H9 (cell line): ENCODE measurements around the gene NPR1. TPM values are rescaled to one million over a fixed set of nuclear protein-coding genes. Genes with fewer than 3 reads are reported as not detected.

Experiments
- DNase-seq: peaks from one replicate; pipeline ENCODE4 v3.0.0-alpha.2; 2017
- H2AFZ ChIP-seq: one replicate; pipeline ENCODE4 v1.6.1; 2013; ENCODE audit warnings: mild to moderate bottlenecking, low read length, control low read depth, moderate library complexity
- H2AK5ac ChIP-seq: 2 replicates; pipeline ENCODE4 v1.6.1; 2013; ENCODE audit warnings: low read length, control low read depth, mixed read lengths; ENCODE audit not compliant: insufficient read length
- H2BK120ac ChIP-seq: one replicate; pipeline ENCODE4 v1.6.1; 2013; ENCODE audit warnings: low read depth, mild to moderate bottlenecking, low read length, control low read depth, inconsistent platforms; ENCODE audit not compliant: poor library complexity, severe bottlenecking
- H2BK12ac ChIP-seq: 2 replicates; pipeline ENCODE4 v1.6.1; 2013; ENCODE audit warnings: low read length, control low read depth, mixed read lengths, low read depth; ENCODE audit not compliant: insufficient read length
- H2BK15ac ChIP-seq: 2 replicates; pipeline ENCODE4 v1.6.1; 2013; ENCODE audit warnings: low read depth, low read length, control low read depth
- H2BK20ac ChIP-seq: one replicate; pipeline ENCODE4 v1.6.1; 2013; ENCODE audit warnings: low read depth, mild to moderate bottlenecking, low read length, control low read depth, inconsistent platforms; ENCODE audit not compliant: poor library complexity, severe bottlenecking
- H2BK5ac ChIP-seq: 2 replicates; pipeline ENCODE4 v1.6.1; 2013; ENCODE audit warnings: low read length, control low read depth, mixed read lengths; ENCODE audit not compliant: insufficient read length
- H3K14ac ChIP-seq: 2 replicates; pipeline ENCODE4 v1.6.1; 2013; ENCODE audit warnings: low read length, control low read depth; ENCODE audit not compliant: insufficient read depth
- H3K18ac ChIP-seq: 2 replicates; pipeline ENCODE4 v1.6.1; 2013; ENCODE audit warnings: low read depth, mild to moderate bottlenecking, mixed read lengths, low read length, control low read depth; ENCODE audit not compliant: insufficient read length
- H3K23ac ChIP-seq: 2 replicates; pipeline ENCODE4 v1.6.1; 2013; ENCODE audit warnings: low read length, control low read depth, mixed read lengths, low read depth; ENCODE audit not compliant: insufficient read length
- H3K23me2 ChIP-seq: 2 replicates; pipeline ENCODE4 v1.6.1; 2013; ENCODE audit warnings: low read depth, mild to moderate bottlenecking, mixed read lengths, low read length, control low read depth; ENCODE audit not compliant: insufficient read length, poor library complexity, severe bottlenecking
- H3K27ac ChIP-seq: 2 replicates; pipeline ENCODE4 v1.5.1; 2013; ENCODE audit warnings: low read length, control low read depth, mixed read lengths, low read depth; ENCODE audit not compliant: insufficient read length
- H3K27me3 ChIP-seq: 2 replicates; pipeline ENCODE4 v1.6.1; 2013; ENCODE audit warnings: low read length, control low read depth, inconsistent platforms; ENCODE audit not compliant: insufficient read depth
- H3K4ac ChIP-seq: 2 replicates; pipeline ENCODE4 v1.6.1; 2013; ENCODE audit warnings: low read depth, mild to moderate bottlenecking, control low read depth, inconsistent platforms, low read length, moderate library complexity
- H3K4me1 ChIP-seq: 2 replicates; pipeline ENCODE4 v1.6.1; 2013; ENCODE audit warnings: low read length, control low read depth, inconsistent platforms; ENCODE audit not compliant: insufficient read depth
- H3K4me2 ChIP-seq: 2 replicates; pipeline ENCODE4 v1.6.1; 2013; ENCODE audit warnings: low read length, control low read depth, mixed read lengths; ENCODE audit not compliant: insufficient read length, insufficient read depth
- H3K56ac ChIP-seq: 2 replicates; pipeline ENCODE4 v1.6.1; 2013; ENCODE audit warnings: low read depth, mild to moderate bottlenecking, mixed read lengths, low read length, control low read depth; ENCODE audit not compliant: insufficient read length
- H3K79me1 ChIP-seq: 2 replicates; pipeline ENCODE4 v1.6.1; 2013; ENCODE audit warnings: low read depth, mild to moderate bottlenecking, moderate library complexity, low read length, control low read depth, inconsistent platforms; ENCODE audit not compliant: insufficient read depth, poor library complexity, severe bottlenecking
- H3K79me2 ChIP-seq: 2 replicates; pipeline ENCODE4 v1.6.1; 2013; ENCODE audit warnings: low read length, control low read depth, inconsistent platforms; ENCODE audit not compliant: insufficient read depth
- H3K9ac ChIP-seq: 2 replicates; pipeline ENCODE4 v1.6.1; 2013; ENCODE audit warnings: low read length, control low read depth, mixed read lengths; ENCODE audit not compliant: insufficient read length; ENCODE audit errors: extremely low read depth
- H3K9me3 ChIP-seq: one replicate; pipeline ENCODE4 v1.6.1; 2013; ENCODE audit warnings: low read depth, low read length, inconsistent platforms; ENCODE audit not compliant: control insufficient read depth
- H3T11ph ChIP-seq: one replicate; pipeline ENCODE4 v1.6.1; 2013; ENCODE audit warnings: mild to moderate bottlenecking, low read length, control low read depth, inconsistent platforms
- H4K20me1 ChIP-seq: one replicate; pipeline ENCODE4 v1.6.1; 2013; ENCODE audit not compliant: control insufficient read depth, insufficient read length, insufficient read depth
- H4K5ac ChIP-seq: 2 replicates; pipeline ENCODE4 v1.6.1; 2013; ENCODE audit warnings: low read depth, mild to moderate bottlenecking, mixed read lengths, low read length, control low read depth; ENCODE audit not compliant: insufficient read length
- H4K8ac ChIP-seq: replicated peaks from 2 replicates; pipeline ENCODE4 v1.6.1; 2013; ENCODE audit warnings: low read length, control low read depth, mixed read lengths, low read depth; ENCODE audit not compliant: insufficient read length
- H4K91ac ChIP-seq: 2 replicates; pipeline ENCODE4 v1.6.1; 2013; ENCODE audit warnings: low read depth, mild to moderate bottlenecking, moderate library complexity, mixed read lengths, low read length, control low read depth; ENCODE audit not compliant: insufficient read length
- H3K27ac Mint-ChIP-seq, 3 experiments: 2 replicates in 2 of 3; 3 replicates in 1 of 3; pipeline ENCODE4 v1.8.0; 2020 to 2021; ENCODE audit warnings: mixed read lengths in 3 of 3, mild to moderate bottlenecking in 1 of 3, moderate library complexity in 1 of 3
- H3K27me3 Mint-ChIP-seq: 2 replicates; pipeline ENCODE4 v1.8.0; 2021; ENCODE audit warnings: low read depth, mild to moderate bottlenecking, moderate library complexity, mixed read lengths
- H3K36me3 Mint-ChIP-seq, 3 experiments: 2 replicates in 2 of 3; 3 replicates in 1 of 3; pipeline ENCODE4 v1.8.0; 2020 to 2021; ENCODE audit warnings: low read depth in 3 of 3, mixed read lengths in 3 of 3; ENCODE audit not compliant: insufficient read depth in 1 of 3
- H3K4me1 Mint-ChIP-seq, 2 experiments: 2 replicates each; pipeline ENCODE4 v1.8.0; 2020; ENCODE audit warnings: mixed read lengths in 2 of 2
- H3K4me3 Mint-ChIP-seq, 2 experiments: 2 replicates in 1 of 2; 3 replicates in 1 of 2; pipeline ENCODE4 v1.8.0; 2020 to 2021; ENCODE audit warnings: mild to moderate bottlenecking in 2 of 2, mixed read lengths in 2 of 2, moderate library complexity in 1 of 2
- H3K9me3 Mint-ChIP-seq, 2 experiments: 2 replicates in 1 of 2; 3 replicates in 1 of 2; pipeline ENCODE4 v1.8.0; 2020; ENCODE audit warnings: mild to moderate bottlenecking in 2 of 2, mixed read lengths in 2 of 2, moderate library complexity in 1 of 2
- WGBS: extraction: QIAGEN DNeasy Blood & Tissue Kit; methylation state at CpG from one replicate; pipeline ENCODE4 v1.1.7; 2013; ENCODE audit warnings: missing lambda C conversion rate, low lambda C conversion rate, mixed read lengths; ENCODE audit not compliant: insufficient read length; ENCODE audit errors: extremely low coverage; 5-methylcytosine and 5-hydroxymethylcytosine counted together
- total RNA-seq: library from RNA; stranded (reverse); gene quantifications from 2 replicates; pipeline ENCODE4 v1.2.1, GENCODE V29; 2021
- TF ChIP-seq, protein P1 (sequence below): fragments of 200-600 bp; sonication (generic); conservative IDR thresholded peaks from 3 replicates; pipeline ENCODE4 v1.8.0; 2021; ENCODE audit warnings: antibody characterized with exemption, mild to moderate bottlenecking

The NPR1 gene
- total RNA-seq, 1 experiment from 2014 or later, result 8.6 TPM

GRCh38 chr1:153659656-153660055 lies 18.8 kb upstream of the NPR1 start:
- DNase-seq, result no peak
- Histone ChIP-seq H3K23ac (no peak overlapping the region), H4K5ac (no peak overlapping the region), H3T11ph (no peak overlapping the region), H3K23me2 (peaks cover 5% of the 10 kb centered on the region), H3K9ac (no peak overlapping the region), H4K91ac (no peak overlapping the region), H3K27me3 (no peaks in the 10 kb centered on the region), H3K56ac (no peak overlapping the region), H2AFZ (no peak overlapping the region), H3K4me1 (0 out of 2 replicates have a peak, but pooled peaks cover 2% of the 10 kb centered on the region), H3K79me2 (no peaks in the 10 kb centered on the region; the same call in 1 of the 2 replicates), H3K4ac (no peak overlapping the region), H2BK15ac (no peak overlapping the region), H3K18ac (no peak overlapping the region), H4K8ac (no peak overlapping the region), H3K9me3 (no peaks in the 10 kb centered on the region), H3K14ac (no peak overlapping the region), H2BK5ac (no peak overlapping the region), H2BK12ac (no peak overlapping the region), H3K4me2 (peak overlapping the region; percentile 94), H3K79me1 (peaks cover 5% of the 10 kb centered on the region), H2BK20ac (no peak overlapping the region), H3K27ac (no peak overlapping the region), H4K20me1 (no peaks in the 10 kb centered on the region), H2BK120ac (no peak overlapping the region), H2AK5ac (no peak overlapping the region)
- WGBS, result no CpG with 5 or more reads among the region's 9 CpGs
- TF ChIP-seq, protein P1, sequence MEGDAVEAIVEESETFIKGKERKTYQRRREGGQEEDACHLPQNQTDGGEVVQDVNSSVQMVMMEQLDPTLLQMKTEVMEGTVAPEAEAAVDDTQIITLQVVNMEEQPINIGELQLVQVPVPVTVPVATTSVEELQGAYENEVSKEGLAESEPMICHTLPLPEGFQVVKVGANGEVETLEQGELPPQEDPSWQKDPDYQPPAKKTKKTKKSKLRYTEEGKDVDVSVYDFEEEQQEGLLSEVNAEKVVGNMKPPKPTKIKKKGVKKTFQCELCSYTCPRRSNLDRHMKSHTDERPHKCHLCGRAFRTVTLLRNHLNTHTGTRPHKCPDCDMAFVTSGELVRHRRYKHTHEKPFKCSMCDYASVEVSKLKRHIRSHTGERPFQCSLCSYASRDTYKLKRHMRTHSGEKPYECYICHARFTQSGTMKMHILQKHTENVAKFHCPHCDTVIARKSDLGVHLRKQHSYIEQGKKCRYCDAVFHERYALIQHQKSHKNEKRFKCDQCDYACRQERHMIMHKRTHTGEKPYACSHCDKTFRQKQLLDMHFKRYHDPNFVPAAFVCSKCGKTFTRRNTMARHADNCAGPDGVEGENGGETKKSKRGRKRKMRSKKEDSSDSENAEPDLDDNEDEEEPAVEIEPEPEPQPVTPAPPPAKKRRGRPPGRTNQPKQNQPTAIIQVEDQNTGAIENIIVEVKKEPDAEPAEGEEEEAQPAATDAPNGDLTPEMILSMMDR, result no peak
- Mint-ChIP-seq H3K9me3 (no peaks in the 10 kb centered on the region; a peak in 1 of 5 replicates), H3K4me3 (peak overlapping the region; percentile 94 to 95), H3K36me3 (peaks cover 21 to 45% (median 26%) of the 10 kb centered on the region in 3 experiments), H3K27ac (peak overlapping the region; percentile 25 to 48 (median 44); a peak in 4 of 7 replicates), H3K4me1 (peaks cover 9% of the 10 kb centered on the region in 2 experiments), H3K27me3 (no peaks in the 10 kb centered on the region)
